Heart left ventricle (tissue), 13 donors: ENCODE results near the gene UBIAD1.

Source experiments
- CTCF ChIP-seq, 12 donors: fragments of 200-600 bp; sonication (generic) in 4 of 12; IDR thresholded peaks; one replicate each; pipeline versions ENCODE4 v1.5.0 to v1.8.0; 2018 to 2022; ENCODE audit warnings: antibody characterized with exemption in 12 of 12, mild to moderate bottlenecking in 5 of 12
- POLR2A ChIP-seq, 2 donors: fragments of 450-650 bp; IDR thresholded peaks; one replicate each; pipeline ENCODE4 v1.6.1; 2017; ENCODE audit warnings: antibody characterized with exemption in 2 of 2, mild to moderate bottlenecking in 2 of 2, moderate library complexity in 2 of 2
- donor health status: ischemic (EF 13 %, LVEDD 7.1; RV severe dilation, severe dysfunction).
- donor health status: DM: no; HTN: yes; CAD: no.
- donor health status: DM: no; HTN: no; CAD: no.
- donor health status: ischemic (EF 25% LVEDD 6.9; RV normal size, moderate dysfunction).
- donor health status: ischemic (EF 25% LVEDD 5.7; RV mildly dilated, moderate dysfunction).
- donor health status: ischemic (EF 35%, LVEDD 5.7; RV mildly dilated, moderate dysfunction).
- donor health status: nonischemic (EF 11% LVEDD 7.7; RV severe dilation, severe dysfunction).
- donor health status: DM: yes; HTN: yes; CAD: no.
- donor health status: PGD.
- donor health status: ischemic (EF 29% LVEDD 5.4; RV normal size, mild dysfunction).
- donor health status: nonischemic (EF 23%, LVEDD 6.1; RV moderate dilation, normal function).

- TF ChIP-seq CTCF (IDR thresholded peaks at IDR 0.05) = no peak
- no peak for TF ChIP-seq POLR2A (IDR thresholded peaks at IDR 0.05)
These were observed 16.1 kb downstream of the UBIAD1 start for GRCh38 chr1:11289064-11289463.
